Ishikawa (cell line): ENCODE data around the gene PTPRN2.

Source experiments
- CEBPB ChIP-seq: IDR thresholded peaks from 2 replicates; pipeline ENCODE4 v1.6.1; 2012
- CREB1 ChIP-seq: IDR thresholded peaks from 2 replicates; pipeline ENCODE4 v1.6.1; 2012; ENCODE audit warnings: low read depth
- EGR1 ChIP-seq: IDR thresholded peaks from 2 replicates; pipeline ENCODE4 v1.6.1; 2012
- EP300 ChIP-seq: IDR thresholded peaks from 2 replicates; pipeline ENCODE4 v1.6.1; 2012; ENCODE audit warnings: borderline replicate concordance
- FOXM1 ChIP-seq: IDR thresholded peaks from 2 replicates; pipeline ENCODE4 v1.6.1; 2012; ENCODE audit warnings: low read depth, borderline replicate concordance
- NFIC ChIP-seq: IDR thresholded peaks from 2 replicates; pipeline ENCODE4 v1.6.1; 2012
- RAD21 ChIP-seq: IDR thresholded peaks from 2 replicates; pipeline ENCODE4 v1.6.1; 2012; ENCODE audit warnings: low read depth
- REST ChIP-seq: IDR thresholded peaks from 2 replicates; pipeline ENCODE4 v1.6.1; 2012; ENCODE audit warnings: low read depth, mild to moderate bottlenecking
- TAF1 ChIP-seq: IDR thresholded peaks from 2 replicates; pipeline ENCODE4 v1.6.1; 2012; ENCODE audit warnings: low read depth, mild to moderate bottlenecking
- TCF12 ChIP-seq: IDR thresholded peaks from 2 replicates; pipeline ENCODE4 v1.6.1; 2012; ENCODE audit warnings: low read depth
- TEAD4 ChIP-seq: IDR thresholded peaks from 2 replicates; pipeline ENCODE4 v1.6.1; 2012
- YY1 ChIP-seq: IDR thresholded peaks from 2 replicates; pipeline ENCODE4 v1.6.1; 2012; ENCODE audit warnings: low read depth
- ZBTB7A ChIP-seq: IDR thresholded peaks from 2 replicates; pipeline ENCODE4 v1.6.1; 2012; ENCODE audit warnings: low read depth
- TF ChIP-seq, protein P1 (sequence below): IDR thresholded peaks from 2 replicates; pipeline ENCODE4 v1.6.1; 2012
- TF ChIP-seq, protein P2 (sequence below): IDR thresholded peaks from 2 replicates; pipeline ENCODE4 v1.6.1; 2012

The PTPRN2 gene

DNA sequence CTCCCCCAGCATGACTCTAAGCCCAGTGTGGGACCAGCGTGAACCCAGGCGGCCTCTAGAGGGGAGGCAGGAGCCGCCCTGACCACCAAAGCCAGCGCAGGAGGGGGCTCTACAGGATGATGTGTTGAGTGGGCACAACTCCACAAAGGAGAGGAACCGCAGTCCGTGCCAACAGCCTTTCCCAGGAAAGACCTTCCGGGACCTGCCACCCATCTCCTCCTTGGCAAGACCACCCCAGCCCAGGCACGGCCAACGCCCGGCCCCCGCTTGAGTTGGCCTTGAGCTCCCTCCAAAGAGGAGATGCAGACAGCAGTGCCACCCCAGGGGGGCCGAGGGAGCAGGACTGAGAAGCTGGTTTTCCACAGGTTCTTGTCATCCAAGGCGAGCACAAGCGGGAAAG lies 38.9 kb downstream of the PTPRN2 start:
- TF ChIP-seq EGR1 (no peak), NFIC (no peak), REST (no peak), FOXM1 (no peak), ZBTB7A (no peak), TAF1 (no peak), TCF12 (no peak), EP300 (no peak)
- TF ChIP-seq, protein P1, sequence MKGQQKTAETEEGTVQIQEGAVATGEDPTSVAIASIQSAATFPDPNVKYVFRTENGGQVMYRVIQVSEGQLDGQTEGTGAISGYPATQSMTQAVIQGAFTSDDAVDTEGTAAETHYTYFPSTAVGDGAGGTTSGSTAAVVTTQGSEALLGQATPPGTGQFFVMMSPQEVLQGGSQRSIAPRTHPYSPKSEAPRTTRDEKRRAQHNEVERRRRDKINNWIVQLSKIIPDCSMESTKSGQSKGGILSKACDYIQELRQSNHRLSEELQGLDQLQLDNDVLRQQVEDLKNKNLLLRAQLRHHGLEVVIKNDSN: no peak
- TF ChIP-seq, protein P2, sequence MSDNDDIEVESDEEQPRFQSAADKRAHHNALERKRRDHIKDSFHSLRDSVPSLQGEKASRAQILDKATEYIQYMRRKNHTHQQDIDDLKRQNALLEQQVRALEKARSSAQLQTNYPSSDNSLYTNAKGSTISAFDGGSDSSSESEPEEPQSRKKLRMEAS: no peak

DNA sequence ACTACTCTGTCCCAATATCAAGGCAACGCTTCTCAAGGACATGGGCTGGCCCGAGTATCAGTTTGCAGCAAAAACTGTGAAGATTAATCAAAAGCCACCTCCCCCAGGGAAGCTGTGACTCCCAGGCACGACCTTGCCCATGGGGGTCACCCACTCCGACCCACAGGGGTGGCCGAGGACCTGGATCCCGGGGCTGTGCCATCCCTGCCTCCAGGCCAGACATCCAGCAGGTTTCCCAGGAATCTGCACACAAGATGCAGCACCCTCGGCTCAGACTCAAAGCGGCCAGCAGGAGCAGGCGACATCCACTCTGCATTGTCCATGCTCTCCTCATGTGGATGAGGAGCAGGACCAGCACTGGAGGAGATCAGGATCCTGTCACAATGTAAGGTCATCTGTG lies 39.8 kb downstream of the PTPRN2 start:
- TF ChIP-seq, protein P2: no peak
- no peak for TF ChIP-seq NFIC
- no peak for TF ChIP-seq CREB1
- TF ChIP-seq, protein P1: no peak
- TF ChIP-seq FOXM1: no peak
- no peak for TF ChIP-seq RAD21
- no peak for TF ChIP-seq REST
- no peak for TF ChIP-seq EP300
- no peak for TF ChIP-seq TEAD4
- TF ChIP-seq EGR1: no peak
- TF ChIP-seq CEBPB: no peak
- TF ChIP-seq YY1: no peak
- no peak for TF ChIP-seq TAF1
- no peak for TF ChIP-seq ZBTB7A
- no peak for TF ChIP-seq TCF12

GRCh38 chr7:158546626-158547025 lies 41.0 kb downstream of the PTPRN2 start:
- TF ChIP-seq TEAD4 (no peak), CREB1 (no peak), NFIC (no peak), CEBPB (no peak), REST (no peak), TCF12 (no peak), YY1 (no peak), EP300 (no peak), TAF1 (no peak), RAD21 (no peak), EGR1 (no peak), ZBTB7A (no peak), FOXM1 (no peak)
- TF ChIP-seq, protein P1: no peak
- TF ChIP-seq, protein P2: no peak

DNA sequence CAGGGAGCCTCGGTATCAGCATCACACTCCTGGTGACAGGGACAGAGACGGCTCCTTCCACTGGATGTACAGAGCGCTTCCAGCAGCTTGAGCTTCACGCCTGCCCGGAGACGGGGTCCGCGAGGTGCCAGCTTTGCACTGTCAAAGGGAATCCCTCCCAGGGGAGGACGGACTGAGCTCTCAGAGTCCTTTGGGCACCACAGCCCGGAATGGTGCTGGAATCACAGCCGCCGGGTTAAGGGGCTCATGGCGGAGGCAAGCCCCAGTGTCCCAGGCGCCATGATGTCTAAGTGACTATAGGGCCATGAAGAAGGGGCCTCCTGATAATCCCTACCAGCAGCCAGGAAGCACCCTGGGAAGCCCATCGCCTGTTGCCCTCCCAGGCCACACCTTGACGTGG lies 41.4 kb downstream of the PTPRN2 start:
- no peak for TF ChIP-seq CREB1
- TF ChIP-seq ZBTB7A: no peak
- TF ChIP-seq CEBPB: no peak
- no peak for TF ChIP-seq EP300
- TF ChIP-seq TCF12: no peak
- no peak for TF ChIP-seq RAD21
- TF ChIP-seq YY1: no peak
- no peak for TF ChIP-seq REST
- TF ChIP-seq FOXM1: no peak
- no peak for TF ChIP-seq TAF1
- TF ChIP-seq EGR1: no peak
